ENCODE results near the gene FBXO28.

FBXO28 gene, protein sequence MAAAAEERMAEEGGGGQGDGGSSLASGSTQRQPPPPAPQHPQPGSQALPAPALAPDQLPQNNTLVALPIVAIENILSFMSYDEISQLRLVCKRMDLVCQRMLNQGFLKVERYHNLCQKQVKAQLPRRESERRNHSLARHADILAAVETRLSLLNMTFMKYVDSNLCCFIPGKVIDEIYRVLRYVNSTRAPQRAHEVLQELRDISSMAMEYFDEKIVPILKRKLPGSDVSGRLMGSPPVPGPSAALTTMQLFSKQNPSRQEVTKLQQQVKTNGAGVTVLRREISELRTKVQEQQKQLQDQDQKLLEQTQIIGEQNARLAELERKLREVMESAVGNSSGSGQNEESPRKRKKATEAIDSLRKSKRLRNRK

DNA sequence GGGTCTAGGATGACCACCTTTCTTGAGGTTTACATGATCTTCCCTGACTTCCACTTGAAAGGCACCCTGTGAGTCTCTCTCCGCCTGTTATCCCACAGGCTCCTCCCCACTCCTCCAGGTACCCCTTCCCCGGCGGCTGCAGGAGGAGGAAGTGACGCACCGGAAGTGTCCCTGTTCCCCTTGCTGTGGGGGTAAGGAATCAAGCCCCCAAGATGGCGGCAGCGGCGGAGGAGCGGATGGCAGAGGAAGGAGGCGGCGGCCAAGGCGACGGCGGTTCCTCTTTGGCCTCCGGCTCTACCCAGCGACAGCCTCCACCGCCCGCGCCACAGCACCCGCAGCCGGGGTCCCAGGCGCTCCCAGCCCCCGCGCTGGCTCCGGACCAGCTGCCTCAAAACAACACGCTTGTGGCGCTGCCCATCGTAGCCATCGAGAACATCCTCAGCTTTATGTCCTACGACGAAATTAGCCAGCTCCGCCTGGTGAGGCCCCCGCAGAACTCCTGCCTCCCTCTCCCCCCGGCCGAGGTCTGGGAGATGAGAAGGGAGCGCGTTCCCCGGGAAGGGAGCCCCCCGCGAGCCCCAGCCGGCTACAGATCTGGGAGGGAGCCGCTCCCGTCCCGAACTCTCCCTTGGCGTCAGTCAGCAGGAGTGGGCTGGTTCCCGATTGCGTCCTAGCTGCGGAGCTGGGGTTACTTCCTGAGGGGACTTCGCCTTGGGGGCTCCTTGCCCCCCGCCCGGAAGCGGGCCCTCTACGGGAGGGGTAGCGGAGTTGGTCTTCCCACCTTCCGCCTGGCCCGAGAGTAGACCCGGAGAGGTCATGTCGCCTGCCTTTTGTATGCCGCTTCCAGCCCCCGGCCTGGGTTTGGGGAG lies at the start of gene FBXO28:
Gene FBXO28 (plus strand): TSS at position 194 of the 869 bp plus-strand sequence. CDS start 19 bp downstream, at position 213.
- no peaks in the 10 kb centered on the region for H3K36me3 ChIP-seq
- H3K4me3 ChIP-seq (ENCODE audit: low read depth in 1 of 2, low read length in 1 of 2): peak within 1 kb of the TSS; percentile 73 to 86
- H3K27ac ChIP-seq: peak within 1 kb of the TSS; percentile 91
- TF ChIP-seq, protein P1, sequence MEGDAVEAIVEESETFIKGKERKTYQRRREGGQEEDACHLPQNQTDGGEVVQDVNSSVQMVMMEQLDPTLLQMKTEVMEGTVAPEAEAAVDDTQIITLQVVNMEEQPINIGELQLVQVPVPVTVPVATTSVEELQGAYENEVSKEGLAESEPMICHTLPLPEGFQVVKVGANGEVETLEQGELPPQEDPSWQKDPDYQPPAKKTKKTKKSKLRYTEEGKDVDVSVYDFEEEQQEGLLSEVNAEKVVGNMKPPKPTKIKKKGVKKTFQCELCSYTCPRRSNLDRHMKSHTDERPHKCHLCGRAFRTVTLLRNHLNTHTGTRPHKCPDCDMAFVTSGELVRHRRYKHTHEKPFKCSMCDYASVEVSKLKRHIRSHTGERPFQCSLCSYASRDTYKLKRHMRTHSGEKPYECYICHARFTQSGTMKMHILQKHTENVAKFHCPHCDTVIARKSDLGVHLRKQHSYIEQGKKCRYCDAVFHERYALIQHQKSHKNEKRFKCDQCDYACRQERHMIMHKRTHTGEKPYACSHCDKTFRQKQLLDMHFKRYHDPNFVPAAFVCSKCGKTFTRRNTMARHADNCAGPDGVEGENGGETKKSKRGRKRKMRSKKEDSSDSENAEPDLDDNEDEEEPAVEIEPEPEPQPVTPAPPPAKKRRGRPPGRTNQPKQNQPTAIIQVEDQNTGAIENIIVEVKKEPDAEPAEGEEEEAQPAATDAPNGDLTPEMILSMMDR (IDR thresholded peaks at IDR 0.05): peak; percentile 39
- H3K4me1 ChIP-seq (ENCODE audit: control insufficient read depth in 1 of 2, insufficient read depth in 1 of 2, low read depth in 1 of 2, low read length in 1 of 2): peaks cover 27 to 30% of the 10 kb centered on the region in 2 experiments
- H3K9me3 ChIP-seq: no peaks in the 10 kb centered on the region
- H3K27me3 ChIP-seq: peaks cover 10% of the 10 kb centered on the region

DNA sequence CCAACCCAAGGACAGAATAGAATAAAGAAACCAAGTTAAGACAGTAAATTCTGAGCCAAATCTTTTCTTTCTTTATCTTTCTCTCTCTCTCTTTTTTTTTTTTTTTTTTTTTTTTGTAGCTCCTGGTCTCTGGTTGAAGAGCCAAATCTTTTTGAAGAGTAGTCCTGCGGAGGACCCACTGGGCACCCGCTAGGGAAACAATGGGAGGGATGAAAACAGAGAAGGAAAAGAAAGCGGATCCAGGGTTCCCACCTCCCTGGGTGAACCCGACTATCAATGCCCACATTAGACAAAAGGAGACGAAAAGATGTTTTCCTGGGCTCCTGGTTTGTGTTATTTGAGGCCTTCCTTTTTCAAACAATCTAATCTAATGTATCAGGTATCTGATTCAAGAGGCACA lies 49.8 kb upstream of the FBXO28 start:
- no peak overlapping the region for H3K27ac ChIP-seq
- TF ChIP-seq, protein P1 (IDR thresholded peaks at IDR 0.05): no peak
- no peaks in the 10 kb centered on the region for H3K4me1 ChIP-seq (ENCODE audit: control insufficient read depth in 1 of 2, insufficient read depth in 1 of 2, low read depth in 1 of 2, low read length in 1 of 2)
- H3K4me3 ChIP-seq (ENCODE audit: low read depth in 1 of 2, low read length in 1 of 2): no peak overlapping the region
- no peaks in the 10 kb centered on the region for H3K9me3 ChIP-seq
- H3K36me3 ChIP-seq: no peaks in the 10 kb centered on the region
- no peaks in the 10 kb centered on the region for H3K27me3 ChIP-seq

DNA sequence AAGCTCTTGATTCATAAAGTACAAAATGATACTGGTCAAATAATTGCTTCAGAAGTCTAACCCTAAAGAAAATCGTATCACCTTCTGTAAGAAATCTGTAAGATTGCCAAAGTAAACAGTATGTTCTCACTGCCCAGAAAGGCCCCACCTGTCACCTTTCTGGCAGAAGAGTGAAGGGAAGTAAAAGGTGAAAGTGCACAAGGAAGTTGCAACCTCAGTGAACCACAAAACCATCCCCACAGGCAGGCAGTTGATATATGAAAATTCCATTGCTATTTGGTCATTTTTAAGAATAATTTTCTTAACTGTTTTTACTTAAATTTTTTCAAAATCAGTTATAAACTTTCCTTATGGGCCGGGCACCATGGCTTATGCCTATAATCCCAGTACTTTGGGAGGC lies 48.5 kb upstream of the FBXO28 start:
- H3K4me3 ChIP-seq (ENCODE audit: low read depth in 1 of 2, low read length in 1 of 2): no peak overlapping the region

DNA sequence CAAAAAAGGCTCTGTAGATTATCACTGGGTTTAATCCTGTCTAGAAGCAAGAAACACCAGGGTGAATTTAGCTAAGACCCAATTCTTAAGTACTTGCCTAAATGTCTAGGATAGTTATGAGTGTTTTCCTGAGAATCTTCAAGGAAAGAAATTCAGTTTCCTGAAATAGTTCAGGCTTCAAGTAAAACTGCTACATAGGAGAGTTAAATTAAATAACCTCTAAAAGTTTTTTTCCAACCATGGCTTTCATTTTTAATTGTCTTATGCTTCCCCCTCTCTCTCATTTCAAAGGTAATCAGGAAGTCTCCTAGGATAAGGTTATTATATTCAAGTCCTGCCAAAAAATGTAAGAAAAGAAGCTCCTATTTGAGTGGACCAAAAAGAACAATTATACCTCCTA lies 46.7 kb upstream of the FBXO28 start:
- Histone ChIP-seq H3K27me3 (no peaks in the 10 kb centered on the region), H3K9me3 (no peaks in the 10 kb centered on the region), H3K27ac (no peak overlapping the region), H3K4me1 (ENCODE audit: control insufficient read depth in 1 of 2, insufficient read depth in 1 of 2, low read depth in 1 of 2, low read length in 1 of 2) (no peaks in the 10 kb centered on the region), H3K4me3 (ENCODE audit: low read depth in 1 of 2, low read length in 1 of 2) (no peak overlapping the region), H3K36me3 (no peaks in the 10 kb centered on the region)
- TF ChIP-seq, protein P1 (IDR thresholded peaks at IDR 0.05): no peak

More for the DNA sequence above, 48.5 kb upstream of the FBXO28 start:
- H3K36me3 ChIP-seq: no peaks in the 10 kb centered on the region
- TF ChIP-seq, protein P1 (IDR thresholded peaks at IDR 0.05): no peak
- no peaks in the 10 kb centered on the region for H3K4me1 ChIP-seq (ENCODE audit: control insufficient read depth in 1 of 2, insufficient read depth in 1 of 2, low read depth in 1 of 2, low read length in 1 of 2)
- H3K27ac ChIP-seq: no peak overlapping the region
- no peaks in the 10 kb centered on the region for H3K27me3 ChIP-seq
- H3K9me3 ChIP-seq: no peaks in the 10 kb centered on the region

DNA sequence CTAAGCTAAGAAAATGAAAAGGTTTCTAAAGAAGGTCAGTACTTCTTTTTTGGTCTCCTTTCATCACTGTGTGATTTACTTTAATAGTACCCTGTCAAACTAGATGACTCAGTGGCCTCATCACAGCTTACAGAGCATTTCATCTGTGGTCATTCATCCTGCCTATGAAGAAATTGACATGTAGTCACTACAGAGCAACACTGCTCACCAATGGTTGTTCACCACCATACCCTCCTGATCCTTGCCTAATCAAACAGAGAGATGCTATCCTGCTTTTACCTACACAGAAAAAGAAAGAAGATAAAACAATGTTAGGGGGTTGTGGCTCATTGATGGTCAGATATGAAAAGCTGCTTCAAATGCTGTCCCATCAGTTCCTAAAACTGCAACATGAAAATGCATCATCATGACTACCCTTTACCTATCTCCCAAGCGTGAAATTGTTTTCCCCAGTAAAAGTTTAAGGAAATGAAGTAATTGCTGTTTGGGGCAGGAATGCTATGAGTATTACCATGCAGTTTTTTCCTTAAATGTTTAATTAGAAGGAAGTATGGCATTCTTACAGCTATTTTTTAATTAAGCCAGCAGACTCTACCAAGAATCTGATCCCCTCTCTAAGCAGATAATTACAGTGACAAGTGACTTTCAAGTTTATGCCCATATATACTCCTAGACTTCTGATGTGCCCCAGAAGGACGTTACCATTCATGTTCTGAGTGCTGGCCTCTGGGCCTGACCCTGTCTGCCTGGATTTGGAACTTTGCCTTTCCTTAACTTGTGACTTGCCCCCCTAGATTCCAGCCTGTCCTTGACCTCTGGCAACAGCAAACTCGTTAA lies 46.1 kb upstream of the FBXO28 start:
- Histone ChIP-seq H3K36me3 (no peaks in the 10 kb centered on the region), H3K27ac (no peak overlapping the region), H3K4me1 (ENCODE audit: control insufficient read depth in 1 of 2, insufficient read depth in 1 of 2, low read depth in 1 of 2, low read length in 1 of 2) (no peaks in the 10 kb centered on the region), H3K9me3 (no peaks in the 10 kb centered on the region), H3K4me3 (ENCODE audit: low read depth in 1 of 2, low read length in 1 of 2) (no peak overlapping the region), H3K27me3 (no peaks in the 10 kb centered on the region)
- TF ChIP-seq, protein P1 (IDR thresholded peaks at IDR 0.05): no peak

All from neutrophil (primary cell).